ENCODE data around the gene POC1A.

POC1A gene

DNA sequence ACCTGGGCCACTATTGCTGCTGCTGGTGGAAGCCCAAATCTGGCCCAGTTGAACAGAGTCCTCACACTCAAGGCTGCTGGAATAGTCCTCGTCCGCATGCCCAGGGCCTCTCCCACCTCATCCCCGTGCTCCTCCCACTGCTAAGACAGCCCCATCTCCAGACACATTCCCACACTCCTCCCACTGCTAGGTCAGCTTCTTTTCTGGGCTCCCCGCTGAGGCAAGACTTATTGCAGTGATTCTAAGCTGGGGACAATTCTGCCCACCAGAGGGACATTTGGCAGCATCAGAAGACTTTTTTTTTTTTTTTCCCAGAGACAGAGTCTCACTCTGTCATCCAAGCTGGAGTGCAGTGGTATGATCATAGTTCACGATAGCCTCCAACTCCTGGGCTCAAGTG, 35.1 kb downstream of the POC1A start:
- no peaks in the 10 kb centered on the region for H3K36me3 ChIP-seq
- H3K27me3 ChIP-seq, result no peaks in the 10 kb centered on the region
- TF ChIP-seq, protein P1, sequence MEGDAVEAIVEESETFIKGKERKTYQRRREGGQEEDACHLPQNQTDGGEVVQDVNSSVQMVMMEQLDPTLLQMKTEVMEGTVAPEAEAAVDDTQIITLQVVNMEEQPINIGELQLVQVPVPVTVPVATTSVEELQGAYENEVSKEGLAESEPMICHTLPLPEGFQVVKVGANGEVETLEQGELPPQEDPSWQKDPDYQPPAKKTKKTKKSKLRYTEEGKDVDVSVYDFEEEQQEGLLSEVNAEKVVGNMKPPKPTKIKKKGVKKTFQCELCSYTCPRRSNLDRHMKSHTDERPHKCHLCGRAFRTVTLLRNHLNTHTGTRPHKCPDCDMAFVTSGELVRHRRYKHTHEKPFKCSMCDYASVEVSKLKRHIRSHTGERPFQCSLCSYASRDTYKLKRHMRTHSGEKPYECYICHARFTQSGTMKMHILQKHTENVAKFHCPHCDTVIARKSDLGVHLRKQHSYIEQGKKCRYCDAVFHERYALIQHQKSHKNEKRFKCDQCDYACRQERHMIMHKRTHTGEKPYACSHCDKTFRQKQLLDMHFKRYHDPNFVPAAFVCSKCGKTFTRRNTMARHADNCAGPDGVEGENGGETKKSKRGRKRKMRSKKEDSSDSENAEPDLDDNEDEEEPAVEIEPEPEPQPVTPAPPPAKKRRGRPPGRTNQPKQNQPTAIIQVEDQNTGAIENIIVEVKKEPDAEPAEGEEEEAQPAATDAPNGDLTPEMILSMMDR (IDR thresholded peaks at IDR 0.05), result no peak
- peaks cover 0 to 7% (median 0%) of the 10 kb centered on the region in 4 donors for H3K4me1 ChIP-seq
- DNase-seq, result no peak
- intact Hi-C loops (cut with DNase I; ENCODE audit: low total_unique reads), result no loop called here
- H3K27ac ChIP-seq, result no peak overlapping the region
- H3K9me3 ChIP-seq, result no peaks in the 10 kb centered on the region
- H3K4me3 ChIP-seq, result no peak overlapping the region

DNA sequence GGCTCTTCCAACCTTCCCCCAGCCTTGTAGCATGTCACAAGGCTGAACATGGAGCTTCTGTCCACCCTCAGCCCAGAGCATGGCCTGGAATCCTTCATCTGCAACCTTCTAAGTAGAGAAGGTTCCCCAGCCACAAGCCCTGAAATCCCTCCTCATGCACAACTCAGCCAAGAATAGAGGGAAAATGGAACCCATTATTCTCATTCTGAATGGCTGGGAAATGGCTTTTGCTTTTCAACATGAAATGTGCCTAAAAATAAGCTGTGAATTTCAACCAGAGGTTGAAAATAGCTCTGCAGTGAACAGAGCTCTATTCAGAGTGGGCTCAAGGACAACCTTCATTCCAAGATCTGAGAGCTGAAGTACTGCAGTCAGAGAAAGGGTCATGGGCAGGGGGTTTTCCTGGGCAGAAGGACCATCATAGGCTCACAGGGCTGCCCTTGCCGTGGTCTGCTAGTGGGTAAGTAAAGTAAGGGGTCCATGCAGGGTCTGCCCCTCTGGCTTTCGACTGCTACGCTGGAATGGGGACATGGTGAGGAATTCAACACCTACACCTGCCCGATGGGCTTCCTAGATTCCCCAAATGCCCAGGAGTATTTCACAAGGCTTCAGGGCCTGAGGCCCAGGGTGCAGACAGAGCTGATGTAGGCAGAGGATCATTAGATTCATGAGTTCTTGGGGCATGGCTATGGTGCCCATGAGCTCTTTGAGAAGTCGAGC, 35.9 kb downstream of the POC1A start:
- no peak overlapping the region for H3K27ac ChIP-seq
- H3K36me3 ChIP-seq, result no peaks in the 10 kb centered on the region
- H3K4me1 ChIP-seq, result peaks cover 0 to 7% (median 0%) of the 10 kb centered on the region in 4 donors
- no peaks in the 10 kb centered on the region for H3K9me3 ChIP-seq
- no peaks in the 10 kb centered on the region for H3K27me3 ChIP-seq
- intact Hi-C loops (cut with DNase I; ENCODE audit: low total_unique reads), result no loop called here
- H3K4me3 ChIP-seq, result no peak overlapping the region
- TF ChIP-seq, protein P1 (IDR thresholded peaks at IDR 0.05), result no peak
- DNase-seq, result no peak

DNA sequence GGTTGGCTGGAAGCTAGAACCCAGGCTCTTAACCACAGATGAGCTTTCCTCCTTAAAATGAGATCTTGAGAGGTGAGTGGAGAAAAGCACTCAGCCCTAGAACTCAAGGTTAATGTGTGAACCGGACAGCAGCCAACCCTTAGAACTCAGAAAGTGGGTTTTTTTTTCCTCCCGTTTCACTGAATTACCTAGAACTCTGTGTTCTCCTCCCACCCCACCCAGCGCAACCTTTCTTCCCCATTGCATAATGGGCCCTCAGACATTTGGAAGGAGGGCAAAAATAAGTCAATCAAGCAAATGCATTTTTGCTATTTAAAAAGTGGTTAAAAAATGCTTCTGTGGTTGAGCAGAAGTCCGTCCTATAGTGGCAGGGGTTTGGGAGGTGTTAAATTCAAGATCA, 36.7 kb downstream of the POC1A start:
- no peaks in the 10 kb centered on the region for H3K9me3 ChIP-seq
- H3K4me3 ChIP-seq, result no peak overlapping the region
- H3K27ac ChIP-seq, result no peak overlapping the region
- no peak for DNase-seq
- intact Hi-C loops (cut with DNase I; ENCODE audit: low total_unique reads), result no loop called here
- H3K27me3 ChIP-seq, result no peaks in the 10 kb centered on the region
- TF ChIP-seq, protein P1 (IDR thresholded peaks at IDR 0.05), result no peak
- peaks cover 0 to 7% (median 0%) of the 10 kb centered on the region in 4 donors for H3K4me1 ChIP-seq
- no peaks in the 10 kb centered on the region for H3K36me3 ChIP-seq

DNA sequence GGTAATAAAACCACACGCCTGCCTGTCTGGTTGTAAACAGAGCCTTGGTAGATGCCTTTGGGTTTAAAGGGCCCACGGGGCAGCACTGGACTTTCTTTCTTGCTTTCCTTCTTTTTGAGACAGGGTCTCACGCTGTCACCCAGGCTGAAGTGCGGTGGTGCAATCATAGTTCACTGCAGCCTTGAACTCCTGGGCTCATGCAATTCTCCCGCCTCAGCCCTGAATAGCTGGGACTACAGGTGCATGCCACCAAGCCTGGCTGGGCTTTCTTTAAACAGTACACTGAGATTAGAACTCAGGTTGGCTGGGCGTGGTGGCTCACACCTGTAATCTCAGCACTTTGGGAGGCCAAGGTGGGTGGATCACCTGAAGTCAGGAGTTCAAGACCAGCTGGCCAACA, 42.2 kb downstream of the POC1A start:
- no peak overlapping the region for H3K4me3 ChIP-seq
- H3K36me3 ChIP-seq, result no peaks in the 10 kb centered on the region
- intact Hi-C loops (cut with DNase I; ENCODE audit: low total_unique reads), result no loop called here
- H3K27me3 ChIP-seq, result no peaks in the 10 kb centered on the region
- TF ChIP-seq, protein P1 (IDR thresholded peaks at IDR 0.05), result no peak
- no peak for DNase-seq
- no peaks in the 10 kb centered on the region for H3K9me3 ChIP-seq
- H3K27ac ChIP-seq, result no peak overlapping the region
- peaks cover 0 to 13% (median 9%) of the 10 kb centered on the region in 4 donors for H3K4me1 ChIP-seq

DNA sequence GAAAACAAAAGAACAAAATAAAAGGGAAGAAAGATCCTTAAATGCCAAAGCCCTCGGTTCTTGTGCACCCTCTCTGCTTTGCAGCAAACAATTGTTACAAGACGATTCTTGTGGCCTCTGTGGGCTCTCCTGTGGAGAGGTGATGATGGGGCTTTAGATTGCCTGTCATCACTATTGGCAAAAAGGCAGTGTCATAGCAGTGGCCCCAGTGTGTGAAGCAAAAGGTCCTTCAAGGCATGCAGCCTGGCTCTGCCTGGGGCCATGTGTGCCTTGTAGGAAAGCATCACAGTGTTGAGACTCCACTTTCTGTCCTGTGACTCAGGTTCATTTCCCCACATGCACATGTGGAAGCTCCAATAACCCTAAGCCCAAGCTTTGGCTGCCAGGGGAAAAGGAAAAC, 43.7 kb downstream of the POC1A start:
- Histone ChIP-seq H3K4me1 (peaks cover 0 to 13% (median 9%) of the 10 kb centered on the region in 4 donors), H3K9me3 (no peaks in the 10 kb centered on the region), H3K36me3 (no peaks in the 10 kb centered on the region), H3K27ac (no peak overlapping the region), H3K27me3 (no peaks in the 10 kb centered on the region), H3K4me3 (no peak overlapping the region)
- intact Hi-C loops (cut with DNase I; ENCODE audit: low total_unique reads), result no loop called here
- TF ChIP-seq, protein P1 (IDR thresholded peaks at IDR 0.05), result no peak
- no peak for DNase-seq

All from tibial artery (tissue), 4 donors.